A549 (cell line): ENCODE data around the gene SALL1. TPM values are rescaled to one million over a fixed set of nuclear protein-coding genes. Genes with fewer than 3 reads are reported as not detected.
A peak's percentile ranks its signal among the peaks of the same experiment; 100 is the strongest.

Experiments used
- ATAC-seq, 2 experiments: fragments of 200-7000 bp in 1 of 2; fragments of >200 bp in 1 of 2; cut with Nextera tagmentation in 1 of 2; cut with Tn5 transposase in 1 of 2; 3 replicates each; pipeline versions ENCODE4 v1.8.0 to v1.9.1; 2018 to 2020; ENCODE audit warnings: mild to moderate bottlenecking in 1 of 2, moderate library complexity in 1 of 2
- CTCF ChIA-PET: fragments of 300-600 bp; sonication (Branson Sonifier 250); formaldehyde crosslinking; extraction: SDS; loops from one replicate; lab custom pipeline; 2021; ENCODE audit warnings: antibody characterized with exemption, inconsistent platforms; lab: Yijun Ruan, JAX
- POLR2A ChIA-PET: fragments of 350-600 bp; formaldehyde crosslinking; extraction: SDS; loops from one replicate; lab custom pipeline; 2021; ENCODE audit warnings: antibody characterized with exemption, inconsistent platforms; lab: Yijun Ruan, JAX
- DNase-seq, 2 experiments: peaks; one replicate each; pipeline versions ENCODE4 v3.0.0 to v3.0.0-alpha.2; 2011 to 2016; ENCODE audit warnings: low read depth in 1 of 2, low spot score in 1 of 2
- FAIRE-seq: peaks from 2 replicates; lab custom pipeline; 2011; peaks lifted over from hg19 to GRCh38; lab: Jason Lieb, UNC
- H3K27ac ChIP-seq, 2 experiments: fragments of >200 bp; sonication (Bioruptor Twin); formaldehyde crosslinking; 3 replicates each; pipeline ENCODE4 v1.5.1; 2016 to 2017
- H3K4me1 ChIP-seq: fragments of >200 bp; sonication (Bioruptor Twin); formaldehyde crosslinking; 3 replicates; pipeline ENCODE4 v1.6.1; 2016
- H3K4me2 ChIP-seq: fragments of >200 bp; sonication (Bioruptor Twin); formaldehyde crosslinking; 3 replicates; pipeline ENCODE4 v1.6.1; 2016
- H3K4me3 ChIP-seq: fragments of >200 bp; sonication (Bioruptor Twin); formaldehyde crosslinking; 3 replicates; pipeline ENCODE4 v1.5.1; 2016
- H3K9me3 ChIP-seq: fragments of >200 bp; sonication (Bioruptor Twin); formaldehyde crosslinking; 3 replicates; pipeline ENCODE4 v1.6.1; 2016
- CEBPB ChIP-seq, 2 experiments: fragments of >200 bp in 1 of 2; sonication (Bioruptor Twin) in 1 of 2; formaldehyde crosslinking in 1 of 2; IDR thresholded peaks; 2 replicates each; pipeline ENCODE4 v1.6.1; 2012 to 2016
- ESRRA ChIP-seq: fragments of 150-350 bp; IDR thresholded peaks from 2 replicates; pipeline ENCODE4 v1.6.1; 2014; ENCODE audit warnings: mild to moderate bottlenecking, low read length, borderline replicate concordance
- GATA3 ChIP-seq: IDR thresholded peaks from 2 replicates; pipeline ENCODE4 v1.6.1; 2012; ENCODE audit warnings: borderline replicate concordance
- HOXA7 ChIP-seq: fragments of 250-450 bp; sonication (Bioruptor Pico); IDR thresholded peaks from 2 replicates; pipeline ENCODE4 v1.5.0; 2020; ENCODE audit warnings: mild to moderate bottlenecking, moderate library complexity
- JUN ChIP-seq, 2 experiments: fragments of >200 bp; sonication (Bioruptor Twin); formaldehyde crosslinking; IDR thresholded peaks; 2 replicates in 1 of 2; 3 replicates in 1 of 2; pipeline ENCODE4 v1.6.1; 2016 to 2017
- KDM1A ChIP-seq: fragments of 200-600 bp; sonication (generic); IDR thresholded peaks from 2 replicates; pipeline ENCODE4 v1.6.1; 2016; ENCODE audit warnings: low read depth, mild to moderate bottlenecking
- MAFK ChIP-seq: fragments of 450-650 bp; IDR thresholded peaks from 2 replicates; pipeline ENCODE4 v1.6.1; 2014; ENCODE audit not compliant: partially characterized antibody
- NFE2L2 ChIP-seq: fragments of 150-350 bp; conservative IDR thresholded peaks from 2 replicates; pipeline ENCODE4 v1.6.1; 2014; ENCODE audit warnings: low read length
- NPAS2 ChIP-seq: fragments of 250-450 bp; sonication (Bioruptor Pico); IDR thresholded peaks from 2 replicates; pipeline ENCODE4 v1.8.0; 2022; ENCODE audit warnings: mild to moderate bottlenecking, moderate library complexity, borderline replicate concordance
- NR3C1 ChIP-seq: fragments of >200 bp; sonication (Bioruptor Twin); formaldehyde crosslinking; IDR thresholded peaks from 3 replicates; pipeline ENCODE4 v1.6.1; 2017
- POLR2A ChIP-seq: IDR thresholded peaks from 2 replicates; pipeline ENCODE4 v1.6.1; 2012; ENCODE audit warnings: mild to moderate bottlenecking, low read length
- RAD21 ChIP-seq, 2 experiments: fragments of >200 bp in 1 of 2; sonication (Bioruptor Twin) in 1 of 2; formaldehyde crosslinking in 1 of 2; IDR thresholded peaks in 1 of 2; conservative IDR thresholded peaks in 1 of 2; 2 replicates in 1 of 2; 3 replicates in 1 of 2; pipeline ENCODE4 v1.6.1; 2012 to 2018; ENCODE audit warnings: inconsistent platforms in 1 of 2
- RARB ChIP-seq: fragments of 250-450 bp; sonication (Bioruptor Pico); IDR thresholded peaks from 2 replicates; pipeline ENCODE4 v1.8.0; 2021; ENCODE audit warnings: mild to moderate bottlenecking, moderate library complexity
- RCOR1 ChIP-seq: fragments of 150-350 bp; IDR thresholded peaks from 2 replicates; pipeline ENCODE4 v1.6.1; 2014; ENCODE audit warnings: antibody characterized with exemption, low read length, low read depth
- ZFP36 ChIP-seq: fragments of 450-650 bp; IDR thresholded peaks from 2 replicates; pipeline ENCODE4 v1.6.1; 2014; ENCODE audit warnings: borderline replicate concordance; ENCODE audit not compliant: partially characterized antibody
- WGBS: methylation state at CpG from one replicate; pipeline ENCODE4 v1.1.6; 2017; ENCODE audit errors: missing lambda C conversion rate; 5-methylcytosine and 5-hydroxymethylcytosine counted together
- polyA plus RNA-seq, 4 experiments: library from polyadenylated mRNA; depleted of rRNA in 3 of 4; stranded (reverse); fragments of >200 nt; fragmentation: RNase III in 1 of 4; extraction: RNeasy Plus Mini Kit Qiagen cat#74134 plus additional on column Dnase treatment in 1 of 4; gene quantifications; 2 replicates in 3 of 4; 3 replicates in 1 of 4; pipeline ENCODE4 v1.2.3, GENCODE V29; 2011 to 2017
- TF ChIP-seq, protein P1 (sequence below): IDR thresholded peaks from 2 replicates; pipeline ENCODE4 v1.6.1; 2012
- TF ChIP-seq, protein P2 (sequence below): fragments of >200 bp; sonication (Bioruptor Twin); formaldehyde crosslinking; IDR thresholded peaks from 3 replicates; pipeline ENCODE4 v1.6.1; 2016
- TF ChIP-seq, protein P3 (sequence below): fragments of 250-450 bp; sonication (Bioruptor Pico); IDR thresholded peaks from 2 replicates; pipeline ENCODE4 v1.5.0; 2020; ENCODE audit warnings: low read depth, mild to moderate bottlenecking, moderate library complexity
- TF ChIP-seq, protein P4 (sequence below): fragments of >200 bp; sonication (Bioruptor Twin); formaldehyde crosslinking; IDR thresholded peaks from 2 replicates; pipeline ENCODE4 v1.6.1; 2016
- TF ChIP-seq, protein P5 (sequence below): fragments of >200 bp; sonication (Bioruptor Twin); formaldehyde crosslinking; IDR thresholded peaks from 3 replicates; pipeline ENCODE4 v1.5.1; 2016
- TF ChIP-seq, protein P6 (sequence below): IDR thresholded peaks from 2 replicates; pipeline ENCODE4 v1.6.1; 2012; ENCODE audit warnings: low read depth, borderline replicate concordance

Gene SALL1
- polyA plus RNA-seq, 2 of the 4 experiments (the other 2 are of a cell fraction): 0.13 to 0.28 TPM

DNA sequence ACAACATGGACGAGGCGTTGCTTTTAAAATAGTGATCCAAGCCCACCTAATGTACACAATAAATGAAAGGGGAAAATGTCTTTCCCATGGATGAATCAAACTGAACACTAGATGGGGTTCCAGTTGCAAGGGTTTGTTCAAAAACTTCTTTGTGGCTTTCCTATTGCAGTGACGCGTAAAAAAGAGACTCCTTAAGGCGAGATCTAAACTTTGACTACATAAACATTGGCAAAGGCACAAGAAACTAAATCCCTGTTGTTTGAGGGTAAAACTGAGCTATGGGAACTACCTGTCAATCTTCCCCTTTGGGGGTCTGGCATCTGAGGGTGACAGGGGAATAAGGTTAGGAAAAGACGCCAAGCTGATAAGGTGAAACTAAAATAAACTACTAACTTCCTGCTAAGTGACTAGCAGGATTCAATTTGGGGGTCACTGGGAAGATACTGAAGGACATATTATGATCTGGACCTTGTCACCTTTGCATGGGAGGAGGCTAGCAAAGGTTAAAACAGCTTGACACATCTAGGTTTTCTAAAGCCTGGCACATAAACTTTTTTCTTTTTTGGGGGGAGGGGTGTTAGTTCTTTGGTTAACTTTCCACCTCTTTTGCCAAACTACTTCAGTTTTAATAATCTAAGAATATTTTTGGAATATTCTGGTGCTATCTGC, 4.7 kb downstream of the SALL1 start:
- no peak for TF ChIP-seq POLR2A
- TF ChIP-seq RAD21 (conservative IDR thresholded peaks at IDR 0.05 in 1 of 2, IDR thresholded peaks at IDR 0.05 in 1 of 2): peak in 1 of 2 experiments; percentile 43; a peak in 3 of 5 replicates
- FAIRE-seq (no peak), ATAC-seq (no peak), DNase-seq (no peak)
- H3K9me3 ChIP-seq: no peaks in the 10 kb centered on the region
- no peak overlapping the region for H3K27ac ChIP-seq
- no peak overlapping the region for H3K4me3 ChIP-seq
- no peaks in the 10 kb centered on the region for H3K4me1 ChIP-seq
- WGBS: 9% methylated on average over 6 of the region's 6 CpGs
- CTCF ChIA-PET: interaction anchor here (0.6 to 2.6 kb wide), 7 partner anchors 17 to 836 kb away, joined by 3 to 9 read pairs (median 3); no protein-coding TSS in a partner anchor
- POLR2A ChIA-PET: no interaction called here
- peak overlapping the region; percentile 17; the same call in 1 of the 3 replicates for H3K4me2 ChIP-seq

DNA sequence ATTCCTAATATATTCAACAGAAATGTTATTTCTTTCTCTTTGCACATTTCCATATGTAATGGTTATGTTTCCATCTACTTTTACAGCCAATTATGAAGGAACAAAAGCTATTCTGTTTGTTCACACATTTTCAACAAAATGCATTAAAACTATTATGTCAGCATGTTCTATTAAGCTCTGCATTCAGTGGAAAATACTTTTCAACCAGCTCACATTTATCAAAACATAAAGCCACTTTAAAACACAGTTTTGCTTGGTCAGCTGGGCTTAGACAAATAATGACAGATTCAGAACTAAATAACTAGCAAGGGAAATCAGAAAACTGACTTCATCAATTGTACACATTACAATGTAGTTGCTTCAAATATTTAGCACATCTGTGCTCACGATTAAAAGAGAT, 6.9 kb downstream of the SALL1 start:
- no peak overlapping the region for H3K4me2 ChIP-seq
- no peak for ATAC-seq

More for the DNA sequence above, 6.9 kb downstream of the SALL1 start:
- no peak for FAIRE-seq
- 0% methylated on average over 1 of the region's 1 CpG for WGBS
- Histone ChIP-seq H3K4me1 (no peaks in the 10 kb centered on the region), H3K4me3 (no peak overlapping the region), H3K27ac (no peak overlapping the region)
- DNase-seq: no peak
- ChIA-PET POLR2A (no interaction called here), CTCF (interaction anchor here (0.6 to 1.3 kb wide), 3 partner anchors 30 to 351 kb away, joined by 3 read pairs; no protein-coding TSS in a partner anchor)
- TF ChIP-seq POLR2A (no peak), NPAS2 (CRISPR knock-in tag) (no peak), RARB (no peak), ESRRA (no peak), NFE2L2 (no peak), GATA3 (no peak), ZFP36 (no peak), JUN (IDR thresholded peaks at IDR 0.05) (no peak), CEBPB (IDR thresholded peaks at IDR 0.05) (no peak), HOXA7 (CRISPR knock-in tag) (no peak), MAFK (no peak), NR3C1 (no peak), RCOR1 (no peak), KDM1A (no peak)
- TF ChIP-seq, protein P1, sequence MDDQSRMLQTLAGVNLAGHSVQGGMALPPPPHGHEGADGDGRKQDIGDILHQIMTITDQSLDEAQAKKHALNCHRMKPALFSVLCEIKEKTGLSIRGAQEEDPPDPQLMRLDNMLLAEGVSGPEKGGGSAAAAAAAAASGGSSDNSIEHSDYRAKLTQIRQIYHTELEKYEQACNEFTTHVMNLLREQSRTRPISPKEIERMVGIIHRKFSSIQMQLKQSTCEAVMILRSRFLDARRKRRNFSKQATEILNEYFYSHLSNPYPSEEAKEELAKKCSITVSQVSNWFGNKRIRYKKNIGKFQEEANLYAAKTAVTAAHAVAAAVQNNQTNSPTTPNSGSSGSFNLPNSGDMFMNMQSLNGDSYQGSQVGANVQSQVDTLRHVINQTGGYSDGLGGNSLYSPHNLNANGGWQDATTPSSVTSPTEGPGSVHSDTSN: no peak
- TF ChIP-seq, protein P2, sequence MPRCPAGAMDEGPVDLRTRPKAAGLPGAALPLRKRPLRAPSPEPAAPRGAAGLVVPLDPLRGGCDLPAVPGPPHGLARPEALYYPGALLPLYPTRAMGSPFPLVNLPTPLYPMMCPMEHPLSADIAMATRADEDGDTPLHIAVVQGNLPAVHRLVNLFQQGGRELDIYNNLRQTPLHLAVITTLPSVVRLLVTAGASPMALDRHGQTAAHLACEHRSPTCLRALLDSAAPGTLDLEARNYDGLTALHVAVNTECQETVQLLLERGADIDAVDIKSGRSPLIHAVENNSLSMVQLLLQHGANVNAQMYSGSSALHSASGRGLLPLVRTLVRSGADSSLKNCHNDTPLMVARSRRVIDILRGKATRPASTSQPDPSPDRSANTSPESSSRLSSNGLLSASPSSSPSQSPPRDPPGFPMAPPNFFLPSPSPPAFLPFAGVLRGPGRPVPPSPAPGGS: no peak
- TF ChIP-seq, protein P3, sequence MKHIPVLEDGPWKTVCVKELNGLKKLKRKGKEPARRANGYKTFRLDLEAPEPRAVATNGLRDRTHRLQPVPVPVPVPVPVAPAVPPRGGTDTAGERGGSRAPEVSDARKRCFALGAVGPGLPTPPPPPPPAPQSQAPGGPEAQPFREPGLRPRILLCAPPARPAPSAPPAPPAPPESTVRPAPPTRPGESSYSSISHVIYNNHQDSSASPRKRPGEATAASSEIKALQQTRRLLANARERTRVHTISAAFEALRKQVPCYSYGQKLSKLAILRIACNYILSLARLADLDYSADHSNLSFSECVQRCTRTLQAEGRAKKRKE (CRISPR knock-in tag): no peak
- TF ChIP-seq, protein P4, sequence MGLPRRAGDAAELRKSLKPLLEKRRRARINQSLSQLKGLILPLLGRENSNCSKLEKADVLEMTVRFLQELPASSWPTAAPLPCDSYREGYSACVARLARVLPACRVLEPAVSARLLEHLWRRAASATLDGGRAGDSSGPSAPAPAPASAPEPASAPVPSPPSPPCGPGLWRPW: no peak
- TF ChIP-seq, protein P5, sequence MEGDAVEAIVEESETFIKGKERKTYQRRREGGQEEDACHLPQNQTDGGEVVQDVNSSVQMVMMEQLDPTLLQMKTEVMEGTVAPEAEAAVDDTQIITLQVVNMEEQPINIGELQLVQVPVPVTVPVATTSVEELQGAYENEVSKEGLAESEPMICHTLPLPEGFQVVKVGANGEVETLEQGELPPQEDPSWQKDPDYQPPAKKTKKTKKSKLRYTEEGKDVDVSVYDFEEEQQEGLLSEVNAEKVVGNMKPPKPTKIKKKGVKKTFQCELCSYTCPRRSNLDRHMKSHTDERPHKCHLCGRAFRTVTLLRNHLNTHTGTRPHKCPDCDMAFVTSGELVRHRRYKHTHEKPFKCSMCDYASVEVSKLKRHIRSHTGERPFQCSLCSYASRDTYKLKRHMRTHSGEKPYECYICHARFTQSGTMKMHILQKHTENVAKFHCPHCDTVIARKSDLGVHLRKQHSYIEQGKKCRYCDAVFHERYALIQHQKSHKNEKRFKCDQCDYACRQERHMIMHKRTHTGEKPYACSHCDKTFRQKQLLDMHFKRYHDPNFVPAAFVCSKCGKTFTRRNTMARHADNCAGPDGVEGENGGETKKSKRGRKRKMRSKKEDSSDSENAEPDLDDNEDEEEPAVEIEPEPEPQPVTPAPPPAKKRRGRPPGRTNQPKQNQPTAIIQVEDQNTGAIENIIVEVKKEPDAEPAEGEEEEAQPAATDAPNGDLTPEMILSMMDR: no peak
- TF ChIP-seq, protein P6, sequence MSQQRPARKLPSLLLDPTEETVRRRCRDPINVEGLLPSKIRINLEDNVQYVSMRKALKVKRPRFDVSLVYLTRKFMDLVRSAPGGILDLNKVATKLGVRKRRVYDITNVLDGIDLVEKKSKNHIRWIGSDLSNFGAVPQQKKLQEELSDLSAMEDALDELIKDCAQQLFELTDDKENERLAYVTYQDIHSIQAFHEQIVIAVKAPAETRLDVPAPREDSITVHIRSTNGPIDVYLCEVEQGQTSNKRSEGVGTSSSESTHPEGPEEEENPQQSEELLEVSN: no peak
- TF ChIP-seq, all 56 proteins: peak for 0
- H3K9me3 ChIP-seq: peaks cover 4% of the 10 kb centered on the region; the same call in 1 of the 3 replicates
